Prostate gland (tissue), 2 donors: Measurements from ENCODE around the gene AMIGO2.

ENCODE experiments used
- POLR2A ChIP-seq: fragments of 450-650 bp; IDR thresholded peaks from one replicate; pipeline ENCODE4 v1.6.1; 2016; ENCODE audit warnings: antibody characterized with exemption, mild to moderate bottlenecking
- TF ChIP-seq, protein P1 (sequence below), 4 experiments: fragments of 200-600 bp in 2 of 4; fragments of 450-650 bp in 2 of 4; sonication (generic) in 2 of 4; IDR thresholded peaks; 1 replicate in 3 of 4; 2 replicates in 1 of 4; pipeline ENCODE4 v1.5.1; 2016 to 2019; ENCODE audit warnings: antibody characterized with exemption in 4 of 4, mild to moderate bottlenecking in 2 of 4, moderate library complexity in 2 of 4

DNA sequence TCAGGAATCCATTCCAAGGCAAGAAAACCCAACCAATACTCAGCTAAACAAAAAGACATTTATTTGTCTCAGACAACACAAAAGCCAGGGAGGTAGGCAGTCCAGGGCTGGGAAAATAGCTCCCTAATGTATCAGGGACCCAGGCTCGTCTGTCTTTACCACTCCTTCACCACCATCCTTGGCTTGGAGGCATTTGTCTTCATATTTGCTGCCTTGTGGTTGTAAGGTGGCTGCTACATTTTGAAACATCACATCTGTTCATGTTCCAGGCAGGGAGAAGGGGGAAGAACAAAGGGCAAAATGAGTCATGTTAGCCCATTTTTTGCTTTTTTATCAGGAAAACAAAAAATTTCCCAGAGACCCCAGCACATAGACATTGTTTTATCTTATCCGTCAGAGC lies 45.1 kb downstream of the AMIGO2 start:
- TF ChIP-seq POLR2A, result no peak
- TF ChIP-seq, protein P1, sequence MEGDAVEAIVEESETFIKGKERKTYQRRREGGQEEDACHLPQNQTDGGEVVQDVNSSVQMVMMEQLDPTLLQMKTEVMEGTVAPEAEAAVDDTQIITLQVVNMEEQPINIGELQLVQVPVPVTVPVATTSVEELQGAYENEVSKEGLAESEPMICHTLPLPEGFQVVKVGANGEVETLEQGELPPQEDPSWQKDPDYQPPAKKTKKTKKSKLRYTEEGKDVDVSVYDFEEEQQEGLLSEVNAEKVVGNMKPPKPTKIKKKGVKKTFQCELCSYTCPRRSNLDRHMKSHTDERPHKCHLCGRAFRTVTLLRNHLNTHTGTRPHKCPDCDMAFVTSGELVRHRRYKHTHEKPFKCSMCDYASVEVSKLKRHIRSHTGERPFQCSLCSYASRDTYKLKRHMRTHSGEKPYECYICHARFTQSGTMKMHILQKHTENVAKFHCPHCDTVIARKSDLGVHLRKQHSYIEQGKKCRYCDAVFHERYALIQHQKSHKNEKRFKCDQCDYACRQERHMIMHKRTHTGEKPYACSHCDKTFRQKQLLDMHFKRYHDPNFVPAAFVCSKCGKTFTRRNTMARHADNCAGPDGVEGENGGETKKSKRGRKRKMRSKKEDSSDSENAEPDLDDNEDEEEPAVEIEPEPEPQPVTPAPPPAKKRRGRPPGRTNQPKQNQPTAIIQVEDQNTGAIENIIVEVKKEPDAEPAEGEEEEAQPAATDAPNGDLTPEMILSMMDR (IDR thresholded peaks at IDR 0.05), result no peak
